ENCODE results near the gene CDK5RAP1.

CDK5RAP1 gene

DNA sequence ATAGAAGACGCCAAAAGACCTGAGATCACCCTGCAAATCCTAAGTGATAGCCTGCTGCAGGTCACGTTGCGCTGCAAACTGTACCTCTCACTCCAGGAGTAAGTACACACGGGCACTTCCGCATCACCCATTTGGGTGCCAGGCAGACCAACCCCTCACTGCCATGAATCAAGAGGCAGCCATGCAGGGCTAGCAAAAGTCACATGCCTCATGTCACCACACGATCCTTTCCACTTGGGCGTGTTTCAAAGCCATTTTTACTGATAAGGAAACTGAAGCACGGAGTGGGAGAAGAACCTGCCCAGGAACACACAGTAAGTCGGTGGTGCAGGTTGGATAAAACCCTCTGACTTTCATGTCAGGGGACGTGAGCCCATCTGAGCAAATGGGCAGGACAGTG lies 81.3 kb downstream of the CDK5RAP1 start:
- H3K18ac ChIP-seq (ENCODE audit: low read length): no peak overlapping the region
- WGBS (ENCODE audit: extremely low coverage, insufficient coverage, insufficient read length): no CpG with 5 or more reads among the region's 10 CpGs
- H3K4me1 ChIP-seq (ENCODE audit: control insufficient read depth in 1 of 2, insufficient read depth in 2 of 2, low read length in 2 of 2): no peaks in the 10 kb centered on the region
- no peak for DNase-seq
- H3K4ac ChIP-seq (ENCODE audit: low read depth, low read length): no peak overlapping the region
- no peak overlapping the region for H3K9ac ChIP-seq (ENCODE audit: low read length)
- H3K23ac ChIP-seq (ENCODE audit: low read length): no peak overlapping the region
- no peaks in the 10 kb centered on the region for H3K79me1 ChIP-seq (ENCODE audit: low read length)
- no peak overlapping the region for H4K12ac ChIP-seq (ENCODE audit: low read depth, low read length)
- no peaks in the 10 kb centered on the region for H3K79me2 ChIP-seq (ENCODE audit: control insufficient read depth, insufficient read depth, low read length, poor library complexity)
- no peak overlapping the region for H2BK12ac ChIP-seq (ENCODE audit: low read length)
- no peak overlapping the region for H3K4me3 ChIP-seq (ENCODE audit: low read depth, low read length)
- H3K4me2 ChIP-seq (ENCODE audit: low read length): no peak overlapping the region
- no peaks in the 10 kb centered on the region for H3K27me3 ChIP-seq (ENCODE audit: insufficient read depth, low read length)
- H3K36me3 ChIP-seq (ENCODE audit: control insufficient read depth in 1 of 2, insufficient read depth in 2 of 2, low read length in 2 of 2): no peaks in the 10 kb centered on the region
- no peaks in the 10 kb centered on the region for H3K9me3 ChIP-seq (ENCODE audit: insufficient read depth, low read depth, low read length)
- no peak overlapping the region for H2BK5ac ChIP-seq (ENCODE audit: low read depth, low read length, poor library complexity)
- no peak overlapping the region for H2AFZ ChIP-seq (ENCODE audit: insufficient read depth, low read length, poor library complexity)
- no peak overlapping the region for H4K8ac ChIP-seq (ENCODE audit: low read depth, low read length)
- H2AK5ac ChIP-seq (ENCODE audit: low read length): no peak overlapping the region
- no peak overlapping the region for H3K27ac ChIP-seq (ENCODE audit: low read depth, low read length)
- H3K14ac ChIP-seq (ENCODE audit: low read length): no peak overlapping the region
- H2BK120ac ChIP-seq (ENCODE audit: insufficient read depth, low read length, poor library complexity): no peak overlapping the region
- no peak overlapping the region for H4K91ac ChIP-seq (ENCODE audit: low read depth, low read length)

DNA sequence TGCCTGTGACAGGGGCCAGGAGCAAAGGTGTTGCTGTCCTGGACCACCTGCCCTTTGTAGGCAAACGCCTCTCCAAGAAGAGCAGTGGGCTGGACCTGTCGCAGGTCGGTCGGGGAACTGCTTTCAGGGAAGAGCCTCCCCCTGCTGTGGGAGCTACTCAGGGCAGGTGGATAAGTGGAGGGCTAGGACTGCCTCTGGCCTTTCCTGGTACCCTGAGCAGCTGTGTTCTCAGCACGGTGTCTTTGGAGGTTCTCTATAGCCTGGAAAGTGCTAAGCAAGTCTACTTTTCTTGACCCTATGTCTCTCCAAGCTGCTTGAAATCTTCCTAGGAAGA lies 83.3 kb downstream of the CDK5RAP1 start:
- no peak for DNase-seq
- no CpG with 5 or more reads among the region's 5 CpGs for WGBS (ENCODE audit: extremely low coverage, insufficient coverage, insufficient read length)
- Histone ChIP-seq H3K27ac (ENCODE audit: low read depth, low read length) (no peak overlapping the region), H2AFZ (ENCODE audit: insufficient read depth, low read length, poor library complexity) (no peak overlapping the region), H2BK12ac (ENCODE audit: low read length) (no peak overlapping the region), H2AK5ac (ENCODE audit: low read length) (no peak overlapping the region), H3K4me3 (ENCODE audit: low read depth, low read length) (no peak overlapping the region), H3K4ac (ENCODE audit: low read depth, low read length) (no peak overlapping the region), H3K18ac (ENCODE audit: low read length) (no peak overlapping the region), H3K14ac (ENCODE audit: low read length) (no peak overlapping the region), H4K91ac (ENCODE audit: low read depth, low read length) (no peak overlapping the region), H2BK120ac (ENCODE audit: insufficient read depth, low read length, poor library complexity) (no peak overlapping the region), H3K9me3 (ENCODE audit: insufficient read depth, low read depth, low read length) (no peaks in the 10 kb centered on the region), H3K4me1 (ENCODE audit: control insufficient read depth in 1 of 2, insufficient read depth in 2 of 2, low read length in 2 of 2) (no peaks in the 10 kb centered on the region), H3K23ac (ENCODE audit: low read length) (no peak overlapping the region), H4K8ac (ENCODE audit: low read depth, low read length) (no peak overlapping the region), H3K36me3 (ENCODE audit: control insufficient read depth in 1 of 2, insufficient read depth in 2 of 2, low read length in 2 of 2) (no peaks in the 10 kb centered on the region), H2BK5ac (ENCODE audit: low read depth, low read length, poor library complexity) (no peak overlapping the region), H4K12ac (ENCODE audit: low read depth, low read length) (no peak overlapping the region), H3K4me2 (ENCODE audit: low read length) (no peak overlapping the region), H3K9ac (ENCODE audit: low read length) (no peak overlapping the region), H3K27me3 (ENCODE audit: insufficient read depth, low read length) (no peaks in the 10 kb centered on the region), H3K79me1 (ENCODE audit: low read length) (no peaks in the 10 kb centered on the region), H3K79me2 (ENCODE audit: control insufficient read depth, insufficient read depth, low read length, poor library complexity) (no peaks in the 10 kb centered on the region)

DNA sequence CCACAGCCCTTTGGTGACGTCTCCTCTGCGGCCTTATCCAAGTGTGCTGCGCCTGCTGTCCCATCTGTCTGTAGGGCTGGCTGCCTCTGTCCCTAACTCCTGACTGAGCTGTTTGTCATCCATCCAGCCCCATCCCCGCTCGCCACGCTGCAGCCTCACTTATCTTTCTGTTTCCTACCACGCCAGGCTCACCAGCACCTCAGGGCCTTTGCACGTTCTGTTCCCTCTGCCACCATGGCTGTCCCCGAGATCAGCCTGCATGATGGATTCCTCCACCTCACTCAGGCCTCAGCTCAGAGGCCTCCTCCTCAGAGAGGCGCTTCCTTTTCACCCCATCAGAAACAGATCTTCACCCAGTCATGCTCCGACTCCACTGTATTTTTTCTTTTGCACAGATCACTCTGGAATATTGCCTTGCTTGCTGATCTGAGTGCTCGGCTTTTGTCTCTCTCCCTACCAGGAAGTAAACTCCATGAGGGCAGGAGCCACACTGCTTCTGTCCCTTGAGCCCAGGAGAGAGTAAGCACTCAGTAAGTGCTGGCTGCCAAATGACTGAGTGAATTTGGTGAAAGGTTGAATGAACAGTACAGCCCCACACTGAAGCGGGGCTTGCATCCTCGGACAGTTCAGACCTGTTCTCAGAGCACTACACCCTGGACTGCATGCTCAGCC lies 83.8 kb downstream of the CDK5RAP1 start:
- Histone ChIP-seq H3K23ac (ENCODE audit: low read length) (no peak overlapping the region), H3K9me3 (ENCODE audit: insufficient read depth, low read depth, low read length) (no peaks in the 10 kb centered on the region), H3K14ac (ENCODE audit: low read length) (no peak overlapping the region), H2AFZ (ENCODE audit: insufficient read depth, low read length, poor library complexity) (no peak overlapping the region), H3K79me2 (ENCODE audit: control insufficient read depth, insufficient read depth, low read length, poor library complexity) (no peaks in the 10 kb centered on the region), H3K4me2 (ENCODE audit: low read length) (no peak overlapping the region), H3K36me3 (ENCODE audit: control insufficient read depth in 1 of 2, insufficient read depth in 2 of 2, low read length in 2 of 2) (no peaks in the 10 kb centered on the region), H4K8ac (ENCODE audit: low read depth, low read length) (no peak overlapping the region), H2BK5ac (ENCODE audit: low read depth, low read length, poor library complexity) (no peak overlapping the region), H2BK12ac (ENCODE audit: low read length) (no peak overlapping the region), H3K79me1 (ENCODE audit: low read length) (no peaks in the 10 kb centered on the region), H3K27me3 (ENCODE audit: insufficient read depth, low read length) (no peaks in the 10 kb centered on the region), H3K18ac (ENCODE audit: low read length) (no peak overlapping the region), H2AK5ac (ENCODE audit: low read length) (no peak overlapping the region), H3K4ac (ENCODE audit: low read depth, low read length) (no peak overlapping the region), H2BK120ac (ENCODE audit: insufficient read depth, low read length, poor library complexity) (no peak overlapping the region), H3K4me3 (ENCODE audit: low read depth, low read length) (no peak overlapping the region), H4K91ac (ENCODE audit: low read depth, low read length) (no peak overlapping the region), H4K12ac (ENCODE audit: low read depth, low read length) (no peak overlapping the region), H3K9ac (ENCODE audit: low read length) (no peak overlapping the region), H3K4me1 (ENCODE audit: control insufficient read depth in 1 of 2, insufficient read depth in 2 of 2, low read length in 2 of 2) (no peaks in the 10 kb centered on the region), H3K27ac (ENCODE audit: low read depth, low read length) (no peak overlapping the region)
- DNase-seq: no peak
- WGBS (ENCODE audit: extremely low coverage, insufficient coverage, insufficient read length): no CpG with 5 or more reads among the region's 14 CpGs

DNA sequence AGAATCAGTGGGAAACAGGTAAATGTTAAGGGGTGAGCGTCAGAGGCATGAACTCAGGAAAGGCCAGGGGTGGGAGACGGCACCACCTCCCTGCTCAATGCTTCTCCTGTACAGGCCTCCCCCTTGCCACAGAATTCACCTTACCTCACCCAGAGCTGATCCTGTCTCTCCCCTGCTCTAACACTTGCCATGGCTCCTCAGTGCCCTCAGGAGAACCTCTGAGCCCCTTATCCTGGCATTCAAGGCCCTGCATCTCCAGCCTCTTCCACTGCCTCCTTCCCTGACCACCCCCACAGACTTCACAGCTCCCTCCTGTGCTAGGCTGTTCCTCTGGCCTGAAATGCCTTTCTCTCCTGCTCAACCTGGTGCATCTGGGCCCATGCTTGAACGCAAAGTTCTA lies 84.4 kb downstream of the CDK5RAP1 start:
- no peak overlapping the region for H3K27ac ChIP-seq (ENCODE audit: low read depth, low read length)
- no peak overlapping the region for H3K9ac ChIP-seq (ENCODE audit: low read length)
- no peak overlapping the region for H3K4me2 ChIP-seq (ENCODE audit: low read length)
- no peak overlapping the region for H2AFZ ChIP-seq (ENCODE audit: insufficient read depth, low read length, poor library complexity)
- no peak overlapping the region for H4K12ac ChIP-seq (ENCODE audit: low read depth, low read length)
- no peaks in the 10 kb centered on the region for H3K4me1 ChIP-seq (ENCODE audit: control insufficient read depth in 1 of 2, insufficient read depth in 2 of 2, low read length in 2 of 2)
- H3K9me3 ChIP-seq (ENCODE audit: insufficient read depth, low read depth, low read length): no peaks in the 10 kb centered on the region
- H3K23ac ChIP-seq (ENCODE audit: low read length): no peak overlapping the region
- no peak overlapping the region for H2BK120ac ChIP-seq (ENCODE audit: insufficient read depth, low read length, poor library complexity)
- no peak overlapping the region for H4K8ac ChIP-seq (ENCODE audit: low read depth, low read length)
- H2AK5ac ChIP-seq (ENCODE audit: low read length): no peak overlapping the region
- no peaks in the 10 kb centered on the region for H3K36me3 ChIP-seq (ENCODE audit: control insufficient read depth in 1 of 2, insufficient read depth in 2 of 2, low read length in 2 of 2)
- no peak overlapping the region for H3K14ac ChIP-seq (ENCODE audit: low read length)
- H4K91ac ChIP-seq (ENCODE audit: low read depth, low read length): no peak overlapping the region
- no peak for DNase-seq
- H3K79me1 ChIP-seq (ENCODE audit: low read length): no peaks in the 10 kb centered on the region
- H3K27me3 ChIP-seq (ENCODE audit: insufficient read depth, low read length): no peaks in the 10 kb centered on the region
- no peak overlapping the region for H3K4me3 ChIP-seq (ENCODE audit: low read depth, low read length)
- no peak overlapping the region for H3K4ac ChIP-seq (ENCODE audit: low read depth, low read length)
- H3K18ac ChIP-seq (ENCODE audit: low read length): no peak overlapping the region
- no peak overlapping the region for H2BK12ac ChIP-seq (ENCODE audit: low read length)
- H2BK5ac ChIP-seq (ENCODE audit: low read depth, low read length, poor library complexity): no peak overlapping the region
- no peaks in the 10 kb centered on the region for H3K79me2 ChIP-seq (ENCODE audit: control insufficient read depth, insufficient read depth, low read length, poor library complexity)
- no CpG with 5 or more reads among the region's 3 CpGs for WGBS (ENCODE audit: extremely low coverage, insufficient coverage, insufficient read length)
